ENCODE results near the gene AICDA. TPM values are rescaled to one million over a fixed set of nuclear protein-coding genes. Genes with fewer than 3 reads are reported as not detected.

The AICDA gene
- total and polyA plus RNA-seq, 2 experiments from 2014 or later = 0.31 TPM; not detected in 1

DNA sequence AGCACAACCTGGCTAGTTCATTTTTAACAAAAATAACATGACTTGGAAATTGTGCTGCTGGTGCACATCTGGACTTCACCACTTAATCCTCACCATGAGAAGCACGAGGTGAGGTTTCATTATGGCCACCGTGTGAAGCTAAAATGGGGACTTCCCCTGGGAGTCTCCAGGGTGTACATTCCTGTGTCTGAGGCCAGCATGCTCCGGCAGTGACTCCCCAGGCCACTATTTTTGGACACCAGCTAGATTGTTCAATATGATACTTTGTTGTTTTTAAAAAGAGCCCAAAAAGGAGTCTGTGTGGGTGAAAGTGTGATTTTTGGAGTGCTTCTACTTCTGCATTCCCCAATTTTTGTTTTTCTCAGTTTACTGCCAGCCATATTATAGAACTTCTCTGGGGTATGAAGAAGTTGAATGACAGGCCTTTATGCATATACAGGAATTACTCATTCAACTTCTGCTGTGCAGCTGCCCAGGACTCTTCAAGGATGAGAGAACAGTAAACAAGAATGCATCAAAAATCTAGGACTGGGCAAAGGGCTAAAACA lies 16.9 kb upstream of the AICDA start:
- peaks cover 4% of the 10 kb centered on the region for H3K4me1 Mint-ChIP-seq
- H4K20me1 ChIP-seq (replicated peaks; ENCODE audit: insufficient read depth) = no peaks in the 10 kb centered on the region
- ATAC-seq (no peak), DNase-seq (ENCODE audit: low spot score) (no peak)
- H3K27me3 ChIP-seq (ENCODE audit: insufficient read depth) = no peaks in the 10 kb centered on the region
- no peaks in the 10 kb centered on the region for H3F3A ChIP-seq (replicated peaks; ENCODE audit: low read depth)
- no peak for TF ChIP-seq EZH2 (IDR thresholded peaks at IDR 0.05; ENCODE audit: low read depth, unreplicated experiment)
- no peak for TF ChIP-seq JUNB (IDR thresholded peaks at IDR 0.05; ENCODE audit: unreplicated experiment)
- TF ChIP-seq POLR2AphosphoS5 (IDR thresholded peaks at IDR 0.05; ENCODE audit: low read depth) = no peak
- TF ChIP-seq, protein P1, sequence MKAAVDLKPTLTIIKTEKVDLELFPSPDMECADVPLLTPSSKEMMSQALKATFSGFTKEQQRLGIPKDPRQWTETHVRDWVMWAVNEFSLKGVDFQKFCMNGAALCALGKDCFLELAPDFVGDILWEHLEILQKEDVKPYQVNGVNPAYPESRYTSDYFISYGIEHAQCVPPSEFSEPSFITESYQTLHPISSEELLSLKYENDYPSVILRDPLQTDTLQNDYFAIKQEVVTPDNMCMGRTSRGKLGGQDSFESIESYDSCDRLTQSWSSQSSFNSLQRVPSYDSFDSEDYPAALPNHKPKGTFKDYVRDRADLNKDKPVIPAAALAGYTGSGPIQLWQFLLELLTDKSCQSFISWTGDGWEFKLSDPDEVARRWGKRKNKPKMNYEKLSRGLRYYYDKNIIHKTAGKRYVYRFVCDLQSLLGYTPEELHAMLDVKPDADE (IDR thresholded peaks at IDR 0.05) = no peak
- no peak for TF ChIP-seq ZNF331 (CRISPR knock-in tag; IDR thresholded peaks at IDR 0.05; ENCODE audit: low read depth)
- no peak for TF ChIP-seq ZNF114 (CRISPR knock-in tag; IDR thresholded peaks at IDR 0.05)
- TF ChIP-seq, protein P2, sequence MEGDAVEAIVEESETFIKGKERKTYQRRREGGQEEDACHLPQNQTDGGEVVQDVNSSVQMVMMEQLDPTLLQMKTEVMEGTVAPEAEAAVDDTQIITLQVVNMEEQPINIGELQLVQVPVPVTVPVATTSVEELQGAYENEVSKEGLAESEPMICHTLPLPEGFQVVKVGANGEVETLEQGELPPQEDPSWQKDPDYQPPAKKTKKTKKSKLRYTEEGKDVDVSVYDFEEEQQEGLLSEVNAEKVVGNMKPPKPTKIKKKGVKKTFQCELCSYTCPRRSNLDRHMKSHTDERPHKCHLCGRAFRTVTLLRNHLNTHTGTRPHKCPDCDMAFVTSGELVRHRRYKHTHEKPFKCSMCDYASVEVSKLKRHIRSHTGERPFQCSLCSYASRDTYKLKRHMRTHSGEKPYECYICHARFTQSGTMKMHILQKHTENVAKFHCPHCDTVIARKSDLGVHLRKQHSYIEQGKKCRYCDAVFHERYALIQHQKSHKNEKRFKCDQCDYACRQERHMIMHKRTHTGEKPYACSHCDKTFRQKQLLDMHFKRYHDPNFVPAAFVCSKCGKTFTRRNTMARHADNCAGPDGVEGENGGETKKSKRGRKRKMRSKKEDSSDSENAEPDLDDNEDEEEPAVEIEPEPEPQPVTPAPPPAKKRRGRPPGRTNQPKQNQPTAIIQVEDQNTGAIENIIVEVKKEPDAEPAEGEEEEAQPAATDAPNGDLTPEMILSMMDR (conservative IDR thresholded peaks at IDR 0.05; ENCODE audit: low read depth in 2 of 2) = no peak
- TF ChIP-seq, protein P3, sequence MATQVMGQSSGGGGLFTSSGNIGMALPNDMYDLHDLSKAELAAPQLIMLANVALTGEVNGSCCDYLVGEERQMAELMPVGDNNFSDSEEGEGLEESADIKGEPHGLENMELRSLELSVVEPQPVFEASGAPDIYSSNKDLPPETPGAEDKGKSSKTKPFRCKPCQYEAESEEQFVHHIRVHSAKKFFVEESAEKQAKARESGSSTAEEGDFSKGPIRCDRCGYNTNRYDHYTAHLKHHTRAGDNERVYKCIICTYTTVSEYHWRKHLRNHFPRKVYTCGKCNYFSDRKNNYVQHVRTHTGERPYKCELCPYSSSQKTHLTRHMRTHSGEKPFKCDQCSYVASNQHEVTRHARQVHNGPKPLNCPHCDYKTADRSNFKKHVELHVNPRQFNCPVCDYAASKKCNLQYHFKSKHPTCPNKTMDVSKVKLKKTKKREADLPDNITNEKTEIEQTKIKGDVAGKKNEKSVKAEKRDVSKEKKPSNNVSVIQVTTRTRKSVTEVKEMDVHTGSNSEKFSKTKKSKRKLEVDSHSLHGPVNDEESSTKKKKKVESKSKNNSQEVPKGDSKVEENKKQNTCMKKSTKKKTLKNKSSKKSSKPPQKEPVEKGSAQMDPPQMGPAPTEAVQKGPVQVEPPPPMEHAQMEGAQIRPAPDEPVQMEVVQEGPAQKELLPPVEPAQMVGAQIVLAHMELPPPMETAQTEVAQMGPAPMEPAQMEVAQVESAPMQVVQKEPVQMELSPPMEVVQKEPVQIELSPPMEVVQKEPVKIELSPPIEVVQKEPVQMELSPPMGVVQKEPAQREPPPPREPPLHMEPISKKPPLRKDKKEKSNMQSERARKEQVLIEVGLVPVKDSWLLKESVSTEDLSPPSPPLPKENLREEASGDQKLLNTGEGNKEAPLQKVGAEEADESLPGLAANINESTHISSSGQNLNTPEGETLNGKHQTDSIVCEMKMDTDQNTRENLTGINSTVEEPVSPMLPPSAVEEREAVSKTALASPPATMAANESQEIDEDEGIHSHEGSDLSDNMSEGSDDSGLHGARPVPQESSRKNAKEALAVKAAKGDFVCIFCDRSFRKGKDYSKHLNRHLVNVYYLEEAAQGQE (IDR thresholded peaks at IDR 0.05; ENCODE audit: unreplicated experiment) = no peak
- no peak for TF ChIP-seq NANOG (IDR thresholded peaks at IDR 0.05; ENCODE audit: borderline replicate concordance)
- TF ChIP-seq CREB1 (CRISPR knock-in tag; IDR thresholded peaks at IDR 0.05; ENCODE audit: low read depth) = no peak
- no peak for TF ChIP-seq STAT1 (IDR thresholded peaks at IDR 0.05; ENCODE audit: unreplicated experiment)
- TF ChIP-seq EZH2phosphoT487 (IDR thresholded peaks at IDR 0.05; ENCODE audit: unreplicated experiment) = no peak
- H3K36me3 Mint-ChIP-seq (ENCODE audit: low read depth) = peaks cover 20% of the 10 kb centered on the region
- H3K4me3 Mint-ChIP-seq = no peak overlapping the region
- H3K9me2 ChIP-seq (ENCODE audit: insufficient read depth) = no peaks in the 10 kb centered on the region
- no peaks in the 10 kb centered on the region; the same call in 1 of the 2 replicates for H3K36me3 ChIP-seq (ENCODE audit: insufficient read depth)
- H3K4me3 ChIP-seq = no peak overlapping the region
- H3K9me3 Mint-ChIP-seq = peaks cover 12% of the 10 kb centered on the region
- H2AFZ ChIP-seq = 0 out of 2 replicates have a peak overlapping the region, but pooled peaks have one; percentile 6
- H3K4me2 ChIP-seq = no peak overlapping the region
- H3K4me1 ChIP-seq (ENCODE audit: insufficient read depth) = 0 out of 2 replicates have a peak, but pooled peaks cover 2% of the 10 kb centered on the region
- H3K27ac Mint-ChIP-seq = no peak overlapping the region
- H3K79me2 ChIP-seq (replicated peaks; ENCODE audit: insufficient read depth) = no peaks in the 10 kb centered on the region
- H3K27me3 Mint-ChIP-seq (ENCODE audit: insufficient read depth, low read depth, poor library complexity) = no peaks in the 10 kb centered on the region
- no peak overlapping the region for H3K27ac ChIP-seq (ENCODE audit: low read depth)

Measured in GM23338 (cell line).